Gastroesophageal sphincter (tissue), 4 donors: Measurements from ENCODE around the gene INPP4B. TPM values are rescaled to one million over a fixed set of nuclear protein-coding genes. Genes with fewer than 3 reads are reported as not detected.

Experiments
- ATAC-seq: fragments of 150-250 bp; one replicate; pipeline ENCODE4 v1.9.1; 2016; ENCODE audit warnings: mild to moderate bottlenecking, moderate library complexity
- H3K27ac ChIP-seq, 4 donors: fragments of 200-600 bp; sonication (generic) in 3 of 4; 1 replicate in 3 of 4; 2 replicates in 1 of 4; pipeline ENCODE4 v1.5.1; 2016 to 2019
- H3K27me3 ChIP-seq: fragments of 200-600 bp; sonication (generic); one replicate; pipeline ENCODE4 v1.5.1; 2019
- H3K36me3 ChIP-seq, 2 donors: fragments of 200-600 bp; sonication (generic); one replicate each; pipeline ENCODE4 v1.5.1; 2019; ENCODE audit warnings: control low read depth in 1 of 2
- H3K4me1 ChIP-seq, 3 donors: fragments of 200-600 bp; sonication (generic); 1 replicate in 2 of 3; 2 replicates in 1 of 3; pipeline ENCODE4 v1.5.1; 2016 to 2019; ENCODE audit warnings: control low read depth in 2 of 3
- H3K4me3 ChIP-seq, 2 donors: fragments of 200-600 bp; sonication (generic); one replicate each; pipeline ENCODE4 v1.5.1; 2019; ENCODE audit warnings: mild to moderate bottlenecking in 1 of 2, moderate library complexity in 1 of 2
- H3K9me3 ChIP-seq, 3 donors: fragments of 200-600 bp; sonication (generic); one replicate each; pipeline ENCODE4 v1.5.1; 2017 to 2019; ENCODE audit warnings: control low read depth in 2 of 3
- EP300 ChIP-seq: sonication (generic); formaldehyde crosslinking; IDR thresholded peaks from one replicate; pipeline ENCODE4 v1.6.1; 2017; ENCODE audit warnings: antibody characterized with exemption, mild to moderate bottlenecking
- POLR2A ChIP-seq, 2 donors: fragments of 450-650 bp; IDR thresholded peaks; one replicate each; pipeline ENCODE4 v1.6.1; 2017; ENCODE audit warnings: antibody characterized with exemption in 2 of 2, mild to moderate bottlenecking in 2 of 2, moderate library complexity in 1 of 2
- POLR2AphosphoS5 ChIP-seq: sonication (generic); formaldehyde crosslinking; IDR thresholded peaks from one replicate; pipeline ENCODE4 v1.6.1; 2017; ENCODE audit warnings: antibody characterized with exemption
- WGBS, 2 donors: methylation state at CpG; one replicate each; pipeline ENCODE4 v1.1.5; 2018; ENCODE audit warnings: low coverage in 1 of 2; 5-methylcytosine and 5-hydroxymethylcytosine counted together
- total RNA-seq, 4 donors: library from RNA; depleted of rRNA; stranded (reverse); fragments of >200 nt; gene quantifications; one replicate each; pipeline ENCODE4 v1.1.0, GENCODE V29; 2016
- TF ChIP-seq, protein P1 (sequence below), 4 experiments: fragments of 200-600 bp in 2 of 4; fragments of 450-650 bp in 2 of 4; sonication (generic) in 1 of 4; IDR thresholded peaks; one replicate each; pipeline ENCODE4 v1.5.1; 2017 to 2019; ENCODE audit warnings: antibody characterized with exemption in 4 of 4, mild to moderate bottlenecking in 2 of 4, moderate library complexity in 2 of 4

The INPP4B gene
- total RNA-seq, 4 donors from 2014 or later: 17.6 to 63.8 (median 31.3) TPM

DNA sequence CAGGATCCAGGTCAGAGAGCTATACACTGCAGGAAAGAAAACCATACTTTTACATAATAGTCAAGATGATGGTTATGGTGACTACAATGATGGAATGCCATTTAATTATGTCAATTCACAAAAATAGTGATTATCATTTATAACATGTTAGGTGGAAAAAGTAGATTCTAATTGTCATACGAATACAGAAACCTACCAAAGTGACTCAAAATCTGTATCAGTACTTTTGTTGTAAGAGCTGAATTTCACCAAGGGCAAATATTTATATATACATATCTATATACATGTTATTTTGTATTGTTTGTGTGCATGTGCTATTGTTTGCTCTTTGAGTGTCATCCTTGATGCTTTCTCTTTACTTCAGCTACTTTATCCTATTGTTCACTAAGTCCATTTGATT is 485.4 kb downstream of the INPP4B start:
- H3K27me3 ChIP-seq: no peaks in the 10 kb centered on the region
- 96 to 100% methylated on average over 1 of the region's 1 CpG for WGBS, 2 donors
- peaks cover 0 to 8% (median 0%) of the 10 kb centered on the region in 3 donors for H3K4me1 ChIP-seq
- no peak for ATAC-seq
- H3K4me3 ChIP-seq: no peak overlapping the region
- no peak overlapping the region for H3K27ac ChIP-seq
- H3K9me3 ChIP-seq: no peaks in the 10 kb centered on the region
- TF ChIP-seq POLR2A (IDR thresholded peaks at IDR 0.05): no peak
- TF ChIP-seq, protein P1, sequence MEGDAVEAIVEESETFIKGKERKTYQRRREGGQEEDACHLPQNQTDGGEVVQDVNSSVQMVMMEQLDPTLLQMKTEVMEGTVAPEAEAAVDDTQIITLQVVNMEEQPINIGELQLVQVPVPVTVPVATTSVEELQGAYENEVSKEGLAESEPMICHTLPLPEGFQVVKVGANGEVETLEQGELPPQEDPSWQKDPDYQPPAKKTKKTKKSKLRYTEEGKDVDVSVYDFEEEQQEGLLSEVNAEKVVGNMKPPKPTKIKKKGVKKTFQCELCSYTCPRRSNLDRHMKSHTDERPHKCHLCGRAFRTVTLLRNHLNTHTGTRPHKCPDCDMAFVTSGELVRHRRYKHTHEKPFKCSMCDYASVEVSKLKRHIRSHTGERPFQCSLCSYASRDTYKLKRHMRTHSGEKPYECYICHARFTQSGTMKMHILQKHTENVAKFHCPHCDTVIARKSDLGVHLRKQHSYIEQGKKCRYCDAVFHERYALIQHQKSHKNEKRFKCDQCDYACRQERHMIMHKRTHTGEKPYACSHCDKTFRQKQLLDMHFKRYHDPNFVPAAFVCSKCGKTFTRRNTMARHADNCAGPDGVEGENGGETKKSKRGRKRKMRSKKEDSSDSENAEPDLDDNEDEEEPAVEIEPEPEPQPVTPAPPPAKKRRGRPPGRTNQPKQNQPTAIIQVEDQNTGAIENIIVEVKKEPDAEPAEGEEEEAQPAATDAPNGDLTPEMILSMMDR (IDR thresholded peaks at IDR 0.05): no peak
- no peaks in the 10 kb centered on the region for H3K36me3 ChIP-seq

DNA sequence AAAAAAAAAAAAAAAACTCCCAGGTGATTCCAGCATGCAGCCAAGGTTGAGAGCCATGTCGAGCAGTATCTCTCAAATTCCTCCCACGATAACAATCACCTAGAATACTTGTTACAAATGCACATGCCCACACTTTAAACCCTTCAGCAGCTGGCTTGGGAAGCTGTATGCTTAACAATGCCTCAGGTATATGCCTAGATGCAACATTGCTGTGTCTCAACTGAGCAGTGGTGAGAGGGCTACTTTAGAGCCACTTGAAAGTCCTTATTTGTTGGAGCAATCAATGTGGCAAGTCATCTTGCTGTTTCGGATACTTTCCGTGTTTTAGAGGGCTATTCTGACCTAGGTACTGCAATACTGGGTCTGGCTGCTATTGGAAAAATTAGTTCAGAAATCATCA is 487.4 kb downstream of the INPP4B start:
- Histone ChIP-seq H3K4me3 (no peak overlapping the region), H3K4me1 (peaks cover 0 to 22% (median 5%) of the 10 kb centered on the region in 3 donors), H3K9me3 (no peaks in the 10 kb centered on the region), H3K27me3 (no peaks in the 10 kb centered on the region), H3K36me3 (no peaks in the 10 kb centered on the region), H3K27ac (no peak overlapping the region)
- no peak for TF ChIP-seq POLR2A (IDR thresholded peaks at IDR 0.05)
- TF ChIP-seq EP300: no peak
- no peak for TF ChIP-seq POLR2AphosphoS5
- TF ChIP-seq, protein P1 (IDR thresholded peaks at IDR 0.05): no peak
- WGBS, 2 donors: 85 to 87% methylated on average over 4 of the region's 4 CpGs
- no peak for ATAC-seq

- 100% methylated on average over 1 of the region's 1 CpG; no CpG with 5 or more reads in 1 of the 2 donors for whole genome bisulfite sequencing, 2 donors
- H3K27me3 ChIP-seq: no peaks in the 10 kb centered on the region
- no peaks in the 10 kb centered on the region for H3K9me3 ChIP-seq
- no peak overlapping the region for H3K4me3 ChIP-seq
- no peaks in the 10 kb centered on the region for H3K36me3 ChIP-seq
- no peak for ATAC-seq
- H3K4me1 ChIP-seq: peaks cover 0 to 40% (median 9%) of the 10 kb centered on the region in 3 donors
- TF ChIP-seq, protein P1 (IDR thresholded peaks at IDR 0.05): no peak
- TF ChIP-seq POLR2A (IDR thresholded peaks at IDR 0.05) (no peak), POLR2AphosphoS5 (no peak), EP300 (no peak)
- H3K27ac ChIP-seq: no peak overlapping the region
These were observed 489.3 kb downstream of the INPP4B start for GRCh38 chr4:142356801-142357200.

GRCh38 chr4:142356118-142356759 is 489.9 kb downstream of the INPP4B start:
- Histone ChIP-seq H3K9me3 (no peaks in the 10 kb centered on the region), H3K27ac (no peak overlapping the region), H3K4me3 (no peak overlapping the region), H3K27me3 (no peaks in the 10 kb centered on the region), H3K36me3 (no peaks in the 10 kb centered on the region), H3K4me1 (peaks cover 0 to 46% (median 9%) of the 10 kb centered on the region in 3 donors)
- ATAC-seq: no peak
- no peak for TF ChIP-seq POLR2AphosphoS5
- TF ChIP-seq, protein P1 (IDR thresholded peaks at IDR 0.05): no peak
- no peak for TF ChIP-seq POLR2A (IDR thresholded peaks at IDR 0.05)
- no peak for TF ChIP-seq EP300

GRCh38 chr4:142355421-142355930 is 490.6 kb downstream of the INPP4B start:
- Histone ChIP-seq H3K27me3 (no peaks in the 10 kb centered on the region), H3K27ac (no peak overlapping the region), H3K4me1 (peaks cover 0 to 54% (median 9%) of the 10 kb centered on the region in 3 donors), H3K36me3 (no peaks in the 10 kb centered on the region), H3K4me3 (no peak overlapping the region), H3K9me3 (no peaks in the 10 kb centered on the region)
- TF ChIP-seq POLR2AphosphoS5 (no peak), POLR2A (IDR thresholded peaks at IDR 0.05) (no peak), EP300 (no peak)
- TF ChIP-seq, protein P1 (IDR thresholded peaks at IDR 0.05): no peak
- ATAC-seq: no peak
- WGBS, 2 donors: 27 to 78% methylated on average over 1 of the region's 1 CpG
